Measurements from ENCODE around the gene XKR8. TPM values are rescaled to one million over a fixed set of nuclear protein-coding genes. Genes with fewer than 3 reads are reported as not detected.
"Not testable (repeated sequence)": the region's sequence is repeated elsewhere in the genome, so short reads cannot be mapped to it uniquely, and the experiment has no call there.

XKR8 gene
- total and polyA plus RNA-seq, 11 donors, result 3.3 to 8.1 (median 4.5) TPM

- H3K4me1 ChIP-seq, result peaks cover 0 to 31% (median 14%) of the 10 kb centered on the region in 12 donors
- TF ChIP-seq POLR2A (IDR thresholded peaks at IDR 0.05) (no peak), CTCF (IDR thresholded peaks at IDR 0.05) (no peak)
- ATAC-seq, result peak in 3 of 4 donors; percentile 34 to 54 (median 50)
- H3K27ac ChIP-seq, result peak overlapping the region in 3 of 12 donors; percentile 1 to 76 (median 35)
- H3K27me3 ChIP-seq, result no peaks in the 10 kb centered on the region
- no peak overlapping the region for H3K4me3 ChIP-seq
- intact Hi-C loops (cut with DNase I), result no loop called here
- DNase-seq, result no peak
- H3K9me3 ChIP-seq, result no peaks in the 10 kb centered on the region
- peaks cover 0 to 99% (median 81%) of the 10 kb centered on the region in 9 donors for H3K36me3 ChIP-seq
- 27 to 36% (median 32%) methylated on average over 3 of the region's 3 CpGs for WGBS, 4 donors
Observed at GRCh38 chr1:27993241-27993640, 33.5 kb downstream of the XKR8 start.

- 28 to 44% (median 28%) methylated on average over 1 of the region's 1 CpG for WGBS, 4 donors
- TF ChIP-seq CTCF (IDR thresholded peaks at IDR 0.05) (no peak), POLR2A (IDR thresholded peaks at IDR 0.05) (no peak)
- H3K4me3 ChIP-seq, result no peak overlapping the region
- ATAC-seq (peak; percentile 58 to 81 (median 74)), DNase-seq (no peak)
- peak overlapping the region in 1 of 12 donors; percentile 76 for H3K27ac ChIP-seq
- H3K27me3 ChIP-seq, result no peaks in the 10 kb centered on the region
- intact Hi-C loops (cut with DNase I), result no loop called here
- peaks cover 0 to 31% (median 14%) of the 10 kb centered on the region in 12 donors for H3K4me1 ChIP-seq
- H3K9me3 ChIP-seq, result no peaks in the 10 kb centered on the region
- H3K36me3 ChIP-seq, result peaks cover 0 to 99% (median 81%) of the 10 kb centered on the region in 9 donors
Observed at GRCh38 chr1:27994060-27994459, 34.3 kb downstream of the XKR8 start.

- H3K4me3 ChIP-seq; H3K27me3 ChIP-seq; DNase-seq; intact Hi-C loops (cut with DNase I); H3K9me3 ChIP-seq: not testable (repeated sequence)
- H3K4me1 ChIP-seq, result peaks cover 0 to 31% (median 14%) of the 10 kb centered on the region in 12 donors
- H3K36me3 ChIP-seq, result peaks cover 0 to 99% (median 81%) of the 10 kb centered on the region in 9 donors
- H3K27ac ChIP-seq, result peak overlapping the region in 1 of 12 donors; percentile 76
- 84 to 88% (median 88%) methylated on average over 6 of the region's 6 CpGs for WGBS, 4 donors
- peak in 1 of 4 donors; percentile 6 for ATAC-seq
Observed at GRCh38 chr1:27994526-27994925, 34.8 kb downstream of the XKR8 start.

- TF ChIP-seq POLR2A (IDR thresholded peaks at IDR 0.05), result no peak
- TF ChIP-seq CTCF (IDR thresholded peaks at IDR 0.05), result no peak
- 95 to 100% (median 98%) methylated on average over 1 of the region's 1 CpG for WGBS, 4 donors
- H3K4me1 ChIP-seq, result peaks cover 0 to 6% (median 2%) of the 10 kb centered on the region in 12 donors
- no peak for DNase-seq
- no peak for ATAC-seq
- no peaks in the 10 kb centered on the region for H3K9me3 ChIP-seq
- intact Hi-C loops (cut with DNase I), result no loop called here
- peaks cover 0 to 98% (median 80%) of the 10 kb centered on the region in 9 donors for H3K36me3 ChIP-seq
- H3K27me3 ChIP-seq, result no peaks in the 10 kb centered on the region
- H3K27ac ChIP-seq, result no peak overlapping the region
- H3K4me3 ChIP-seq, result no peak overlapping the region
Observed at GRCh38 chr1:27999055-27999454, 39.3 kb downstream of the XKR8 start.

GRCh38 chr1:28002600-28002999, 42.8 kb downstream of the XKR8 start:
- H3K4me1 ChIP-seq, result no peaks in the 10 kb centered on the region
- WGBS, 4 donors, result 95 to 99% (median 97%) methylated on average over 10 of the region's 10 CpGs
- DNase-seq (no peak), ATAC-seq (no peak)
- H3K4me3 ChIP-seq, result no peak overlapping the region
- H3K36me3 ChIP-seq, result peaks cover 0 to 94% (median 80%) of the 10 kb centered on the region in 9 donors
- no peak overlapping the region for H3K27ac ChIP-seq
- intact Hi-C loops (cut with DNase I), result no loop called here
- no peaks in the 10 kb centered on the region for H3K27me3 ChIP-seq
- TF ChIP-seq POLR2A (IDR thresholded peaks at IDR 0.05), result no peak
- TF ChIP-seq CTCF (IDR thresholded peaks at IDR 0.05), result no peak
- no peaks in the 10 kb centered on the region for H3K9me3 ChIP-seq

- H3K27ac ChIP-seq; H3K4me3 ChIP-seq; DNase-seq; intact Hi-C loops (cut with DNase I); ATAC-seq; H3K9me3 ChIP-seq; H3K4me1 ChIP-seq; H3K27me3 ChIP-seq: not testable (repeated sequence)
- peaks cover 0 to 89% (median 77%) of the 10 kb centered on the region in 9 donors for H3K36me3 ChIP-seq
- WGBS, 4 donors, result 96 to 98% (median 97%) methylated on average over 8 of the region's 8 CpGs
Observed at GRCh38 chr1:28003117-28003516, 43.3 kb downstream of the XKR8 start.

Measured in heart left ventricle (tissue), 16 donors.